H9 (cell line): Measurements from ENCODE around the gene ME3. TPM values are rescaled to one million over a fixed set of nuclear protein-coding genes. Genes with fewer than 3 reads are reported as not detected.
A peak's percentile ranks its signal among the peaks of the same experiment; 100 is the strongest.

Experiments
- DNase-seq: peaks from one replicate; pipeline ENCODE4 v3.0.0-alpha.2; 2017
- H2AFZ ChIP-seq: one replicate; pipeline ENCODE4 v1.6.1; 2013; ENCODE audit warnings: mild to moderate bottlenecking, low read length, control low read depth, moderate library complexity
- H2AK5ac ChIP-seq: 2 replicates; pipeline ENCODE4 v1.6.1; 2013; ENCODE audit warnings: low read length, control low read depth, mixed read lengths; ENCODE audit not compliant: insufficient read length
- H2BK120ac ChIP-seq: one replicate; pipeline ENCODE4 v1.6.1; 2013; ENCODE audit warnings: low read depth, mild to moderate bottlenecking, low read length, control low read depth, inconsistent platforms; ENCODE audit not compliant: poor library complexity, severe bottlenecking
- H2BK12ac ChIP-seq: 2 replicates; pipeline ENCODE4 v1.6.1; 2013; ENCODE audit warnings: low read length, control low read depth, mixed read lengths, low read depth; ENCODE audit not compliant: insufficient read length
- H2BK15ac ChIP-seq: 2 replicates; pipeline ENCODE4 v1.6.1; 2013; ENCODE audit warnings: low read depth, low read length, control low read depth
- H2BK20ac ChIP-seq: one replicate; pipeline ENCODE4 v1.6.1; 2013; ENCODE audit warnings: low read depth, mild to moderate bottlenecking, low read length, control low read depth, inconsistent platforms; ENCODE audit not compliant: poor library complexity, severe bottlenecking
- H2BK5ac ChIP-seq: 2 replicates; pipeline ENCODE4 v1.6.1; 2013; ENCODE audit warnings: low read length, control low read depth, mixed read lengths; ENCODE audit not compliant: insufficient read length
- H3K14ac ChIP-seq: 2 replicates; pipeline ENCODE4 v1.6.1; 2013; ENCODE audit warnings: low read length, control low read depth; ENCODE audit not compliant: insufficient read depth
- H3K18ac ChIP-seq: 2 replicates; pipeline ENCODE4 v1.6.1; 2013; ENCODE audit warnings: low read depth, mild to moderate bottlenecking, mixed read lengths, low read length, control low read depth; ENCODE audit not compliant: insufficient read length
- H3K23ac ChIP-seq: 2 replicates; pipeline ENCODE4 v1.6.1; 2013; ENCODE audit warnings: low read length, control low read depth, mixed read lengths, low read depth; ENCODE audit not compliant: insufficient read length
- H3K23me2 ChIP-seq: 2 replicates; pipeline ENCODE4 v1.6.1; 2013; ENCODE audit warnings: low read depth, mild to moderate bottlenecking, mixed read lengths, low read length, control low read depth; ENCODE audit not compliant: insufficient read length, poor library complexity, severe bottlenecking
- H3K27ac ChIP-seq: 2 replicates; pipeline ENCODE4 v1.5.1; 2013; ENCODE audit warnings: low read length, control low read depth, mixed read lengths, low read depth; ENCODE audit not compliant: insufficient read length
- H3K27me3 ChIP-seq: 2 replicates; pipeline ENCODE4 v1.6.1; 2013; ENCODE audit warnings: low read length, control low read depth, inconsistent platforms; ENCODE audit not compliant: insufficient read depth
- H3K4ac ChIP-seq: 2 replicates; pipeline ENCODE4 v1.6.1; 2013; ENCODE audit warnings: low read depth, mild to moderate bottlenecking, control low read depth, inconsistent platforms, low read length, moderate library complexity
- H3K4me1 ChIP-seq: 2 replicates; pipeline ENCODE4 v1.6.1; 2013; ENCODE audit warnings: low read length, control low read depth, inconsistent platforms; ENCODE audit not compliant: insufficient read depth
- H3K4me2 ChIP-seq: 2 replicates; pipeline ENCODE4 v1.6.1; 2013; ENCODE audit warnings: low read length, control low read depth, mixed read lengths; ENCODE audit not compliant: insufficient read length, insufficient read depth
- H3K56ac ChIP-seq: 2 replicates; pipeline ENCODE4 v1.6.1; 2013; ENCODE audit warnings: low read depth, mild to moderate bottlenecking, mixed read lengths, low read length, control low read depth; ENCODE audit not compliant: insufficient read length
- H3K79me1 ChIP-seq: 2 replicates; pipeline ENCODE4 v1.6.1; 2013; ENCODE audit warnings: low read depth, mild to moderate bottlenecking, moderate library complexity, low read length, control low read depth, inconsistent platforms; ENCODE audit not compliant: insufficient read depth, poor library complexity, severe bottlenecking
- H3K79me2 ChIP-seq: 2 replicates; pipeline ENCODE4 v1.6.1; 2013; ENCODE audit warnings: low read length, control low read depth, inconsistent platforms; ENCODE audit not compliant: insufficient read depth
- H3K9ac ChIP-seq: 2 replicates; pipeline ENCODE4 v1.6.1; 2013; ENCODE audit warnings: low read length, control low read depth, mixed read lengths; ENCODE audit not compliant: insufficient read length; ENCODE audit errors: extremely low read depth
- H3K9me3 ChIP-seq: one replicate; pipeline ENCODE4 v1.6.1; 2013; ENCODE audit warnings: low read depth, low read length, inconsistent platforms; ENCODE audit not compliant: control insufficient read depth
- H3T11ph ChIP-seq: one replicate; pipeline ENCODE4 v1.6.1; 2013; ENCODE audit warnings: mild to moderate bottlenecking, low read length, control low read depth, inconsistent platforms
- H4K20me1 ChIP-seq: one replicate; pipeline ENCODE4 v1.6.1; 2013; ENCODE audit not compliant: control insufficient read depth, insufficient read length, insufficient read depth
- H4K5ac ChIP-seq: 2 replicates; pipeline ENCODE4 v1.6.1; 2013; ENCODE audit warnings: low read depth, mild to moderate bottlenecking, mixed read lengths, low read length, control low read depth; ENCODE audit not compliant: insufficient read length
- H4K8ac ChIP-seq: replicated peaks from 2 replicates; pipeline ENCODE4 v1.6.1; 2013; ENCODE audit warnings: low read length, control low read depth, mixed read lengths, low read depth; ENCODE audit not compliant: insufficient read length
- H4K91ac ChIP-seq: 2 replicates; pipeline ENCODE4 v1.6.1; 2013; ENCODE audit warnings: low read depth, mild to moderate bottlenecking, moderate library complexity, mixed read lengths, low read length, control low read depth; ENCODE audit not compliant: insufficient read length
- H3K27ac Mint-ChIP-seq, 3 experiments: 2 replicates in 2 of 3; 3 replicates in 1 of 3; pipeline ENCODE4 v1.8.0; 2020 to 2021; ENCODE audit warnings: mixed read lengths in 3 of 3, mild to moderate bottlenecking in 1 of 3, moderate library complexity in 1 of 3
- H3K27me3 Mint-ChIP-seq: 2 replicates; pipeline ENCODE4 v1.8.0; 2021; ENCODE audit warnings: low read depth, mild to moderate bottlenecking, moderate library complexity, mixed read lengths
- H3K36me3 Mint-ChIP-seq, 3 experiments: 2 replicates in 2 of 3; 3 replicates in 1 of 3; pipeline ENCODE4 v1.8.0; 2020 to 2021; ENCODE audit warnings: low read depth in 3 of 3, mixed read lengths in 3 of 3; ENCODE audit not compliant: insufficient read depth in 1 of 3
- H3K4me1 Mint-ChIP-seq, 2 experiments: 2 replicates each; pipeline ENCODE4 v1.8.0; 2020; ENCODE audit warnings: mixed read lengths in 2 of 2
- H3K4me3 Mint-ChIP-seq, 2 experiments: 2 replicates in 1 of 2; 3 replicates in 1 of 2; pipeline ENCODE4 v1.8.0; 2020 to 2021; ENCODE audit warnings: mild to moderate bottlenecking in 2 of 2, mixed read lengths in 2 of 2, moderate library complexity in 1 of 2
- H3K9me3 Mint-ChIP-seq, 2 experiments: 2 replicates in 1 of 2; 3 replicates in 1 of 2; pipeline ENCODE4 v1.8.0; 2020; ENCODE audit warnings: mild to moderate bottlenecking in 2 of 2, mixed read lengths in 2 of 2, moderate library complexity in 1 of 2
- CTCF ChIP-seq: fragments of 200-600 bp; sonication (generic); conservative IDR thresholded peaks from 3 replicates; pipeline ENCODE4 v1.8.0; 2021; ENCODE audit warnings: antibody characterized with exemption, mild to moderate bottlenecking
- WGBS: extraction: QIAGEN DNeasy Blood & Tissue Kit; methylation state at CpG from one replicate; pipeline ENCODE4 v1.1.7; 2013; ENCODE audit warnings: missing lambda C conversion rate, low lambda C conversion rate, mixed read lengths; ENCODE audit not compliant: insufficient read length; ENCODE audit errors: extremely low coverage; 5-methylcytosine and 5-hydroxymethylcytosine counted together
- total RNA-seq: library from RNA; stranded (reverse); gene quantifications from 2 replicates; pipeline ENCODE4 v1.2.1, GENCODE V29; 2021

ME3 gene
- total RNA-seq, 1 experiment from 2014 or later: 2.8 TPM

- H3K4me3 Mint-ChIP-seq: no peak overlapping the region
- peak overlapping the region in 1 of 3 experiments; percentile 16; a peak in 1 of 7 replicates for H3K27ac Mint-ChIP-seq
- Histone ChIP-seq H2BK5ac (no peak overlapping the region), H2AFZ (no peak overlapping the region), H3K4me1 (no peaks in the 10 kb centered on the region), H3K9me3 (no peaks in the 10 kb centered on the region), H3K79me2 (no peaks in the 10 kb centered on the region), H3K23me2 (no peaks in the 10 kb centered on the region), H2BK20ac (no peak overlapping the region), H3K79me1 (no peaks in the 10 kb centered on the region), H3K27me3 (no peaks in the 10 kb centered on the region), H3K9ac (no peak overlapping the region), H3K23ac (no peak overlapping the region), H3K27ac (no peak overlapping the region), H3T11ph (no peak overlapping the region), H3K56ac (no peak overlapping the region), H4K8ac (no peak overlapping the region), H3K14ac (no peak overlapping the region), H4K20me1 (no peaks in the 10 kb centered on the region), H3K4ac (no peak overlapping the region), H3K18ac (no peak overlapping the region), H2BK120ac (no peak overlapping the region), H4K91ac (no peak overlapping the region), H3K4me2 (no peak overlapping the region), H4K5ac (no peak overlapping the region), H2AK5ac (no peak overlapping the region), H2BK12ac (no peak overlapping the region), H2BK15ac (no peak overlapping the region)
- no CpG with 5 or more reads among the region's 8 CpGs for WGBS
- no peaks in the 10 kb centered on the region for H3K27me3 Mint-ChIP-seq
- peaks cover 4 to 12% of the 10 kb centered on the region in 2 experiments; a peak in 3 of 4 replicates for H3K4me1 Mint-ChIP-seq
- H3K36me3 Mint-ChIP-seq: no peaks in the 10 kb centered on the region; a peak in 1 of 7 replicates
- H3K9me3 Mint-ChIP-seq: no peaks in the 10 kb centered on the region; a peak in 1 of 5 replicates
- DNase-seq: no peak
- TF ChIP-seq CTCF: no peak
Measured at GRCh38 chr11:86630229-86630981, 42.0 kb downstream of the ME3 start.
